Upper lobe of right lung (tissue), 1 donor: ENCODE data around the gene RAMAC. TPM values are rescaled to one million over a fixed set of nuclear protein-coding genes. Genes with fewer than 3 reads are reported as not detected.
A peak's percentile ranks its signal among the peaks of the same experiment; 100 is the strongest.
"Not testable (repeated sequence)": the region's sequence is repeated elsewhere in the genome, so short reads cannot be mapped to it uniquely, and the experiment has no call there.

Source experiments
- ATAC-seq: fragments of 200-7000 bp; cut with Tn5 transposase; one replicate; pipeline ENCODE4 v1.9.1; 2020; ENCODE audit warnings: mild to moderate bottlenecking, moderate library complexity
- DNase-seq: peaks from one replicate; pipeline ENCODE4 v3.0.0-alpha.2; 2020
- H3K27ac ChIP-seq: fragments of 200-600 bp; one replicate; pipeline ENCODE4 v1.8.0; 2022
- H3K27me3 ChIP-seq: fragments of 200-600 bp; one replicate; pipeline ENCODE4 v1.8.0; 2022; ENCODE audit warnings: mild to moderate bottlenecking
- H3K36me3 ChIP-seq: fragments of 200-600 bp; one replicate; pipeline ENCODE4 v1.8.0; 2022
- H3K4me1 ChIP-seq: fragments of 200-600 bp; one replicate; pipeline ENCODE4 v1.8.0; 2022
- H3K4me3 ChIP-seq: fragments of 200-600 bp; one replicate; pipeline ENCODE4 v1.8.0; 2022; ENCODE audit warnings: mild to moderate bottlenecking
- H3K9me3 ChIP-seq: fragments of 200-600 bp; one replicate; pipeline ENCODE4 v1.8.0; 2022
- CTCF ChIP-seq: fragments of 200-600 bp; IDR thresholded peaks from one replicate; pipeline ENCODE4 v1.8.0; 2022; ENCODE audit warnings: antibody characterized with exemption
- intact Hi-C: fragments of 100-400 bp; cut with DNase I; formaldehyde crosslinking; loops from one replicate; pipeline ENCODE4 v1.11.0; 2022
- long read RNA-seq: library from polyadenylated mRNA; unstranded; transcript quantifications from one replicate; pipeline ENCODE4 v2.0.0, GENCODE V29; 2021
- total RNA-seq: library from RNA; stranded (reverse); fragmentation: NEBNext Ultra II Directional; extraction: Animal tissue kit (Norgen Biotek cat#: 25700); gene quantifications from one replicate; pipeline ENCODE4 v1.2.1, GENCODE V29; 2021
- donor health status: DM: no; HTN: yes; CAD: no; lungs with severe emphysema.

The RAMAC gene
- total RNA-seq: 15.4 TPM
- long read RNA-seq, transcript RAMAC-201 (4 exons, 1,568 nt): major isoform, 26 of 28 reads
- long read RNA-seq, partial matches to known transcripts: 1 of 28 reads
- long read RNA-seq, other reads (novel, unspliced or antisense): 1 of 28 reads

- DNase-seq (peak; percentile 95), ATAC-seq (peak; percentile 98)
- H3K4me3 ChIP-seq: peak within 1 kb of the TSS; percentile 91
- H3K27me3 ChIP-seq: no peaks in the 10 kb centered on the region
- no peaks in the 10 kb centered on the region for H3K9me3 ChIP-seq
- H3K27ac ChIP-seq: peak within 1 kb of the TSS; percentile 75
- H3K36me3 ChIP-seq: peaks cover 26% of the 10 kb centered on the region
- TF ChIP-seq CTCF: no peak
- H3K4me1 ChIP-seq: peaks cover 15% of the 10 kb centered on the region
- intact Hi-C loops: no loop called here
Observed at GRCh38 chr15:82985688-82986441, at the start of gene RAMAC. Gene RAMAC (plus strand): TSS chr15:82986210. CDS start chr15:82989019, 2,809 bp downstream.

GRCh38 chr15:82936966-82937711 is 48.9 kb upstream of the RAMAC start:
- no peak overlapping the region for H3K27ac ChIP-seq
- TF ChIP-seq CTCF: no peak
- intact Hi-C loops: no loop called here
- H3K36me3 ChIP-seq: no peaks in the 10 kb centered on the region
- no peaks in the 10 kb centered on the region for H3K27me3 ChIP-seq
- no peak overlapping the region for H3K4me3 ChIP-seq
- ATAC-seq: no peak
- no peaks in the 10 kb centered on the region for H3K9me3 ChIP-seq
- H3K4me1 ChIP-seq: no peaks in the 10 kb centered on the region
- no peak for DNase-seq

- H3K4me1 ChIP-seq: no peaks in the 10 kb centered on the region
- H3K4me3 ChIP-seq: no peak overlapping the region
- H3K27ac ChIP-seq: no peak overlapping the region
- no peaks in the 10 kb centered on the region for H3K9me3 ChIP-seq
- no peak for TF ChIP-seq CTCF
- no peaks in the 10 kb centered on the region for H3K36me3 ChIP-seq
- intact Hi-C loops: no loop called here
- no peaks in the 10 kb centered on the region for H3K27me3 ChIP-seq
- no peak for ATAC-seq
- no peak for DNase-seq
Observed at GRCh38 chr15:82937712-82938058, 48.3 kb upstream of the RAMAC start.

GRCh38 chr15:82939678-82940077 is 46.3 kb upstream of the RAMAC start:
- DNase-seq, H3K4me3 ChIP-seq, H3K27ac ChIP-seq, intact Hi-C loops, H3K9me3 ChIP-seq, H3K4me1 ChIP-seq, H3K27me3 ChIP-seq, H3K36me3 ChIP-seq, ATAC-seq: not testable (repeated sequence)

GRCh38 chr15:82942691-82943090 is 43.3 kb upstream of the RAMAC start:
- intact Hi-C loops: no loop called here
- peak; percentile 96 for ATAC-seq
- H3K9me3 ChIP-seq: no peaks in the 10 kb centered on the region
- H3K4me3 ChIP-seq: no peak overlapping the region
- TF ChIP-seq CTCF: no peak
- H3K4me1 ChIP-seq: no peaks in the 10 kb centered on the region
- no peaks in the 10 kb centered on the region for H3K36me3 ChIP-seq
- H3K27me3 ChIP-seq: no peaks in the 10 kb centered on the region
- DNase-seq: peak; percentile 87
- no peak overlapping the region for H3K27ac ChIP-seq

GRCh38 chr15:82943176-82943575 is 42.8 kb upstream of the RAMAC start:
- ATAC-seq: peak; percentile 11
- DNase-seq: no peak
- no peaks in the 10 kb centered on the region for H3K4me1 ChIP-seq
- no peaks in the 10 kb centered on the region for H3K36me3 ChIP-seq
- H3K4me3 ChIP-seq: no peak overlapping the region
- no peak overlapping the region for H3K27ac ChIP-seq
- intact Hi-C loops: no loop called here
- no peak for TF ChIP-seq CTCF
- H3K9me3 ChIP-seq: no peaks in the 10 kb centered on the region
- H3K27me3 ChIP-seq: no peaks in the 10 kb centered on the region
